IgD-negative memory B cell (primary cell): ENCODE data around the gene GNRHR. TPM values are rescaled to one million over a fixed set of nuclear protein-coding genes. Genes with fewer than 3 reads are reported as not detected.
A peak's percentile ranks its signal among the peaks of the same experiment; 100 is the strongest.
"Not testable (repeated sequence)": the region's sequence is repeated elsewhere in the genome, so short reads cannot be mapped to it uniquely, and the experiment has no call there.

Experiments
- H3K27ac Mint-ChIP-seq, 3 donors: one replicate each; pipeline ENCODE4 v1.8.0; 2020 to 2022; ENCODE audit warnings: mild to moderate bottlenecking in 3 of 3, mixed read lengths in 3 of 3, moderate library complexity in 1 of 3
- H3K27me3 Mint-ChIP-seq: one replicate; pipeline ENCODE4 v1.8.0; 2021; ENCODE audit warnings: mixed read lengths
- H3K36me3 Mint-ChIP-seq: one replicate; pipeline ENCODE4 v1.8.0; 2020; ENCODE audit warnings: mild to moderate bottlenecking, mixed read lengths
- H3K4me1 Mint-ChIP-seq, 3 donors: one replicate each; pipeline ENCODE4 v1.8.0; 2020 to 2022; ENCODE audit warnings: mixed read lengths in 3 of 3, mild to moderate bottlenecking in 1 of 3
- H3K4me3 Mint-ChIP-seq, 4 donors: one replicate each; pipeline ENCODE4 v1.8.0; 2020 to 2022; ENCODE audit warnings: mild to moderate bottlenecking in 4 of 4, mixed read lengths in 4 of 4, moderate library complexity in 3 of 4
- H3K9me3 Mint-ChIP-seq, 3 donors: one replicate each; pipeline ENCODE4 v1.8.0; 2020 to 2021; ENCODE audit warnings: mixed read lengths in 3 of 3, mild to moderate bottlenecking in 1 of 3
- polyA plus RNA-seq: library from polyadenylated mRNA; unstranded; fragments of 300-500 nt; fragmentation: Illumina TruSeq; gene quantifications from one replicate; pipeline ENCODE4 v1.2.3, GENCODE V29; 2021

GNRHR gene
- polyA plus RNA-seq, 1 donor from 2014 or later = not detected

DNA sequence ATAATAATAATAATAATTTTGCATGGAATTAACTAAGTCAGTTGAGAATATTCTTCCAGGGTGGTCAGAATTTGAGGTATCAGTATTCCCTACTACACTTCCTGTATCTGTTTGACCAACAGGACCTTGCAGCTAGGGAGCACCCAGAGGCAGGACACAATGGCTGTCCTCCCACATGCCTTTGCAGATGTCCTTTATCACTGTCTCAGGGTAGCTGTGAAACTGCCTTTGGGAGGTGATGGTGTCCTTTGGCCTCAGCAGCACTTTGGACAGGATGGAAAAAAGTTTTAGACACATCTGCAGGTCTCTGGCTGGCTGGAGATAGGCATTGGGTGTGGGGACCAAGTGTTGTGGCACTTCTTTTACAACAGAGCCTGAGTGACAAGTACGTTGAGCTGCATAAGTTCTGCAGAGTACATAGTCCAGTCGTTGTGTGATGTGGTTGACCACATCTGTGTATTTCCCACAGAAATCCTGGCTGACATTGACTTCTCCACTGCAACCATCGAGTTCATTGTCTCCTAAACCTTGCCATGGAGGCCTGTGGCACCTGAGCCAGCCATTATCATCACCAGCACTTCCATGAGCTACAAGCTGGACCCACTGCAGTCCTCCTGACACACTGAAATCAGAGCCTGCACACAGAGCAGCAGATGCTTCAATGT is 34.1 kb downstream of the GNRHR start:
- no peak overlapping the region for H3K27ac Mint-ChIP-seq
- H3K9me3 Mint-ChIP-seq = peaks cover 0 to 5% (median 0%) of the 10 kb centered on the region in 3 donors
- H3K4me3 Mint-ChIP-seq = no peak overlapping the region
- H3K36me3 Mint-ChIP-seq = peaks cover 3% of the 10 kb centered on the region
- no peaks in the 10 kb centered on the region for H3K4me1 Mint-ChIP-seq
- no peaks in the 10 kb centered on the region for H3K27me3 Mint-ChIP-seq

- H3K4me3 Mint-ChIP-seq = no peak overlapping the region
- no peaks in the 10 kb centered on the region for H3K9me3 Mint-ChIP-seq
- H3K36me3 Mint-ChIP-seq = peaks cover 3% of the 10 kb centered on the region
- no peaks in the 10 kb centered on the region for H3K27me3 Mint-ChIP-seq
- no peak overlapping the region for H3K27ac Mint-ChIP-seq
- peaks cover 0 to 2% (median 0%) of the 10 kb centered on the region in 3 donors for H3K4me1 Mint-ChIP-seq
Measured at GRCh38 chr4:67718848-67719247, 35.3 kb downstream of the GNRHR start.

- Mint-ChIP-seq H3K9me3 (no peaks in the 10 kb centered on the region), H3K36me3 (peaks cover 3% of the 10 kb centered on the region), H3K4me3 (no peak overlapping the region), H3K27me3 (no peaks in the 10 kb centered on the region), H3K27ac (no peak overlapping the region), H3K4me1 (peaks cover 0 to 5% (median 0%) of the 10 kb centered on the region in 3 donors)
Measured at GRCh38 chr4:67717586-67717985, 36.6 kb downstream of the GNRHR start.

- Mint-ChIP-seq H3K27ac (no peak overlapping the region), H3K4me1 (peaks cover 3 to 5% (median 3%) of the 10 kb centered on the region in 3 donors), H3K9me3 (no peaks in the 10 kb centered on the region), H3K36me3 (no peaks in the 10 kb centered on the region), H3K4me3 (no peak overlapping the region), H3K27me3 (no peaks in the 10 kb centered on the region)
Measured at GRCh38 chr4:67714955-67715354, 39.2 kb downstream of the GNRHR start.

DNA sequence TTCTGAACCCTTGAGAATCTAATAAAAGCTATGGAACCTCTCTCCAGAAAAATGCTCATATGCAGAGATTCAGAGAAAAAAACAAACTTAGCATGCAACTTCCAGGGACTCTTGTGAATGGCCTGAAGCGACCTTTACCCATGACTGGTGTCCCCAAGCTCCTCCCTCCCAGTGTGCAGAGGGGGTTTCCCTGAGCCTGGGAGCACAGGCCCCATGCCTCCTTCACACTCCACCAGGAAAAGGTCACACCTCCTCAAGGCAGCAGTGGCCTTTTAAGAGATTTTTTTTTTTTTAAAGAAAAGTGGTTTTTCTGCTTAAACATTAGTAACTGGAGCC is 40.0 kb downstream of the GNRHR start:
- Mint-ChIP-seq H3K27ac (peak overlapping the region in 1 of 3 donors; percentile 57), H3K27me3 (no peaks in the 10 kb centered on the region), H3K36me3 (peaks cover 2% of the 10 kb centered on the region), H3K4me1 (peaks cover 3 to 5% (median 4%) of the 10 kb centered on the region in 3 donors), H3K9me3 (no peaks in the 10 kb centered on the region), H3K4me3 (no peak overlapping the region)

DNA sequence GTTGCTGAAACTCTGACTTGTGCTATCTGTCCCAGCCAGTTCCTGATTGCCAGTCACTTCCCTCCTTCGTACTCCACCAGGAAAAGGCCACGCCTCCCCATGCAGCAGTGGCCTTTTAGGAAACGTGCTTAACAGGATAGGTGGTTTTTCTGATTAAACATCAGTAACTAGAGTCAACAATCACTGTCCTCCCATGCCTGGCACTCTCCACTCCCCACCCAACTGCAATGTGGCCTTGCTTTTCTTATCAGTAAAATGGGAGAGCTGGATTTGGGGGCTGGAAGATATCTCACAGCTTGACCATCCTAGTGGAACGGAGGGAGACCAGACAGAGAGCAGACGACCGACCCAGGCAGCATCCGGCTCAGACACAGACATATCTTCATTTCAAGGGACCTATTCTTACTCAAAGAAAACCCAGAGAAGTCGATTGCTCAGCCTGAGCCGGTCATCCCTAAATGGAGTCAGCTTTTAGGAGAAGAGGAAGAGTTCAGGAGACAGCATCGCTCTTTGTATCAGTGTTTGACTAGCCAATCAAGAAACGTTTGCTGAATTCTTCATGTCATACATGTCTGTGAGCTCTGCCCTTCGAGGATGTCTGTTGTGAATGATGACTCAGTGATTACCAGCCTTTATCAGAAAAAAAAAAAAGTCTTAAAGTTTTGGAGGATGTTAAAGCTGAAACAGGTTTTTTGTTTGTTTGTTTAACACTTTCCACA is 40.5 kb downstream of the GNRHR start:
- H3K27me3 Mint-ChIP-seq = no peaks in the 10 kb centered on the region
- H3K4me3 Mint-ChIP-seq = no peak overlapping the region
- peaks cover 3 to 6% (median 6%) of the 10 kb centered on the region in 3 donors for H3K4me1 Mint-ChIP-seq
- peaks cover 2% of the 10 kb centered on the region for H3K36me3 Mint-ChIP-seq
- no peaks in the 10 kb centered on the region for H3K9me3 Mint-ChIP-seq
- peak overlapping the region in 1 of 3 donors; percentile 57 for H3K27ac Mint-ChIP-seq

GRCh38 chr4:67712650-67713528 is 41.3 kb downstream of the GNRHR start:
- Mint-ChIP-seq H3K36me3 (peaks cover 4% of the 10 kb centered on the region), H3K27ac (no peak overlapping the region), H3K4me3 (no peak overlapping the region), H3K27me3 (no peaks in the 10 kb centered on the region), H3K4me1 (peaks cover 4 to 13% (median 13%) of the 10 kb centered on the region in 3 donors), H3K9me3 (peaks cover 0 to 2% (median 0%) of the 10 kb centered on the region in 3 donors)

DNA sequence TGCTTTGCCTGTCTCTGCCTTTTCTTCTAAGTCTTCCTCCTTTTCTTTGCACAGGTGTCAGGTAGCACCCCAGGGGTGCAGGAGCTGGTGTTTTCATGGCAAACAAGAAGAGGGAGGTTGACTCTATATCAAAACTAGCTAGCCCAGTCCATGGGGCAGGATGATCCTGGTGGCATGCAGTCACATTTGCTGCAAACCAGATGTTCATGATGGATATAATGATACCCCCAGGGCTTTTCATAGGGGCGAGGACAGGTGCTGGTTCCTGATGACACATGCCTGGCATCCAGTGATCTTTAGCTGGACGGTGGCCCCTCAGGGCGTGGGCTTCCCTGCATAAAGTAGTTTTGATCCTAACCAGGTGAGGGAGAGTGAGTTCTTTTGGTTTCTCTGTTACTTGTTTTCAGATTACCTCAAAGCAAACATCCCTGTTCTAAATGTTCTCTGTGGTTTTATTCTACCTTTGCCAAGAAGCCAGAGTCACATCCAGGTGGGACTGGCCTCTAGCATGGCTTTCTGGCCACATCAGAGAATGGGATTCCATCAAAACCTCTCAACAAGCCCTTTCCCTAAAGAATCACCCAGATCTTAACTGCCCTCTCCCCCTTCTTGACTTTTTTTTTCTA is 42.1 kb downstream of the GNRHR start:
- Mint-ChIP-seq H3K27ac (no peak overlapping the region), H3K27me3 (no peaks in the 10 kb centered on the region), H3K4me1 (peaks cover 5 to 15% (median 13%) of the 10 kb centered on the region in 3 donors), H3K36me3 (peaks cover 4% of the 10 kb centered on the region), H3K4me3 (no peak overlapping the region), H3K9me3 (peaks cover 0 to 2% (median 0%) of the 10 kb centered on the region in 3 donors)

DNA sequence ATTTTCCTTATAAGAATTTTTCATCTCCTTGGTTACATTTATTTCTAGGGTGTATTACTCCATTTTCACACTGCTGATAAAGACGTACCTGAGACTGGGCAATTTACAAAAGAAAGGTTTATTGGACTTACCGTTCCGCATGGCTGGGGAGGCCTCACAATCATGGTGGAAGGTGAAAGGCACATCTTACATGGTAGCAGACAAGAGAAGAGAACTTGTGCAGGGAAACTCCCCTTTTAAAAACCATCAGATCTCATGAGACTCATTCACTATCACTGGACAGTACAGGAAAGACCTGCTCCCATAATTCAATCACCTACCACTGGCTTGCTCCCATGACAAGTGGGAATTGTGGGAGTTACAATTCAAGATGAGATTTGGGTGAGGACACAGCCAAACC is 47.5 kb downstream of the GNRHR start:
- Mint-ChIP-seq H3K36me3 (peaks cover 15% of the 10 kb centered on the region), H3K4me1 (peaks cover 33 to 43% (median 37%) of the 10 kb centered on the region in 3 donors), H3K4me3 (peak overlapping the region in 1 of 4 donors; percentile 39)
- H3K9me3 Mint-ChIP-seq, H3K27me3 Mint-ChIP-seq, H3K27ac Mint-ChIP-seq: not testable (repeated sequence)

- Mint-ChIP-seq H3K27me3 (no peaks in the 10 kb centered on the region), H3K9me3 (peaks cover 4 to 7% (median 6%) of the 10 kb centered on the region in 3 donors), H3K27ac (peak overlapping the region in 2 of 3 donors; percentile 6 to 20), H3K4me3 (peak overlapping the region in 2 of 4 donors; percentile 6 to 18), H3K36me3 (peaks cover 15% of the 10 kb centered on the region), H3K4me1 (peaks cover 36 to 53% (median 44%) of the 10 kb centered on the region in 3 donors)
Measured at GRCh38 chr4:67704843-67705242, 49.3 kb downstream of the GNRHR start.

GRCh38 chr4:67702166-67702565 is 52.0 kb downstream of the GNRHR start:
- Mint-ChIP-seq H3K36me3 (peaks cover 11% of the 10 kb centered on the region), H3K27me3 (no peaks in the 10 kb centered on the region), H3K4me3 (peak overlapping the region; percentile 88 to 98 (median 93)), H3K9me3 (peaks cover 4 to 7% (median 4%) of the 10 kb centered on the region in 3 donors), H3K4me1 (peaks cover 42 to 59% (median 57%) of the 10 kb centered on the region in 3 donors), H3K27ac (peak overlapping the region; percentile 54 to 94 (median 62))

- Mint-ChIP-seq H3K27ac (peak overlapping the region; percentile 54 to 98 (median 94)), H3K27me3 (no peaks in the 10 kb centered on the region), H3K4me1 (peaks cover 42 to 60% (median 55%) of the 10 kb centered on the region in 3 donors)
Measured at GRCh38 chr4:67701517-67701850, 52.7 kb downstream of the GNRHR start.

DNA sequence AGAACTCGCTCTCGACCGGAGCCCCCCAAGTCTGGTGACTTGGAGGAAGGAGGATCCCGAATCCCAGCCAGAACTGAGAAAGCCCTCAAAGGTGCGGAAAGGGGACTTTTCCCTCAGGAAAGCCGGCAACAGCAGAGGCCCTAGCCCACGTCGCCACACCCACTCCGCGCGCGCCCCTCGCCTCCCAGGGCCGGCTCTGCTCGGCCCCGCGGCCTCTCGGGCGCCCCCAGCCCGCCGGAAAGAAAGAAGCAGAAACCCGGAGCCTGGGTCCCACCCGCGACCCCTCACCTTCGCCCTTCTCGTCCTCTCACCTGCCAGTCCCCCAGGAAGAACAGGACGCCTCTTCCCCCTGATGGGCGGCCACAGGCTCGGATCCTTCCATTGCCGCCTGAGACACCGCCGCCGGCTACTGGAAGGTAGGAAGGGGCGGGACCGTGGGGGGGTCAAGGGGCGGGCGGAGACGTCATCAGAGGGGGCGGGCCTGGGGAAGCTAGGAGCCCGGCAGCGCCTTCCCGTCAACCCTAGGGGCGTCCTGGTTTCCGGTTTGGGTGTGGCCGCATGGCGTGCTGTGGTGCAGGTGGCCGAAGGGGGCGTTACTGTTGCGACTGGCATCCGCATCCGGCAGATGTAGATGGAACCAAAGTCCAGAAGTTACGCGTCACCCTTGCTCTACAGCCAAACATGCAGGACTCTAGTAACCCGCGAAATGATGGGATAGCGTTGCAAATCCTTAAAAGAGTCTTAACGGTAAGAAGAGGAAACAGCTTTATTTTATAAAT is 53.3 kb downstream of the GNRHR start, which contains the start of gene UBA6:
UBA6 (minus strand) TSS at position 418 of the 779 bp plus-strand sequence; CDS start at position 382, 36 bp downstream.
- H3K36me3 Mint-ChIP-seq = peaks cover 4% of the 10 kb centered on the region

More at GRCh38 chr4:67701517-67701850, 52.7 kb downstream of the GNRHR start:
- peak overlapping the region; percentile 88 to 98 (median 93) for H3K4me3 Mint-ChIP-seq
- H3K36me3 Mint-ChIP-seq = peaks cover 7% of the 10 kb centered on the region
- H3K9me3 Mint-ChIP-seq = peaks cover under 1 to 3% (median 2%) of the 10 kb centered on the region in 3 donors

More for the DNA sequence above, 53.3 kb downstream of the GNRHR start, which contains the start of gene UBA6:
- H3K4me1 Mint-ChIP-seq = peaks cover 45 to 65% (median 53%) of the 10 kb centered on the region in 3 donors
- no peaks in the 10 kb centered on the region for H3K27me3 Mint-ChIP-seq
- peaks cover 0 to 2% (median 0%) of the 10 kb centered on the region in 3 donors for H3K9me3 Mint-ChIP-seq
- peak within 1 kb of the TSS; percentile 54 to 98 (median 94) for H3K27ac Mint-ChIP-seq
- peak within 1 kb of the TSS; percentile 88 to 98 (median 93) for H3K4me3 Mint-ChIP-seq
